ENCODE measurements around the gene SARNP.

Gene SARNP

GRCh38 chr12:55742719-55743405 lies 74.7 kb downstream of the SARNP start, which contains the start of gene GDF11:
Gene GDF11, plus strand, starts transcription at chr12:55743122. Its CDS starts 195 bp downstream, at chr12:55743317.
- DNase-seq (ENCODE audit: low spot score) = peak; percentile 73

- no peak for DNase-seq (ENCODE audit: low spot score)
Measured at GRCh38 chr12:55741931-55742680, 75.4 kb downstream of the SARNP start.

- no peak for DNase-seq (ENCODE audit: low spot score)
Measured at GRCh38 chr12:55739025-55739378, 78.5 kb downstream of the SARNP start.

GRCh38 chr12:55738123-55739024 lies 79.2 kb downstream of the SARNP start:
- peak; percentile 83 for DNase-seq (ENCODE audit: low spot score)

GRCh38 chr12:55737581-55738122 lies 79.9 kb downstream of the SARNP start:
- no peak for DNase-seq (ENCODE audit: low spot score)

GRCh38 chr12:55736780-55737580 lies 80.5 kb downstream of the SARNP start:
- peak; percentile 64 for DNase-seq (ENCODE audit: low spot score)

GRCh38 chr12:55736076-55736475 lies 81.4 kb downstream of the SARNP start:
- DNase-seq (ENCODE audit: low spot score) = no peak

- no peak for DNase-seq (ENCODE audit: low spot score)
Measured at GRCh38 chr12:55734595-55734994, 82.9 kb downstream of the SARNP start.

GRCh38 chr12:55733858-55734257 lies 83.7 kb downstream of the SARNP start:
- DNase-seq (ENCODE audit: low spot score) = no peak

- DNase-seq (ENCODE audit: low spot score) = no peak
Measured at GRCh38 chr12:55733021-55733555, 84.4 kb downstream of the SARNP start.

- no peak for DNase-seq (ENCODE audit: low spot score)
Measured at GRCh38 chr12:55732288-55732687, 85.2 kb downstream of the SARNP start.

GRCh38 chr12:55729819-55730818 lies 87.4 kb downstream of the SARNP start:
- no peak for DNase-seq (ENCODE audit: low spot score)

- DNase-seq (ENCODE audit: low spot score) = peak; percentile 48
Measured at GRCh38 chr12:55728939-55729818, 88.3 kb downstream of the SARNP start, which contains the start of gene CD63. Gene CD63, minus strand, starts transcription at chr12:55729009. Its CDS starts 668 bp downstream, at chr12:55728341.

GRCh38 chr12:55728186-55728938 lies 89.2 kb downstream of the SARNP start:
- DNase-seq (ENCODE audit: low spot score) = no peak

- DNase-seq (ENCODE audit: low spot score) = no peak
Measured at GRCh38 chr12:55727643-55728185, 89.8 kb downstream of the SARNP start.

- DNase-seq (ENCODE audit: low spot score) = no peak
Measured at GRCh38 chr12:55726971-55727370, 90.6 kb downstream of the SARNP start.

GRCh38 chr12:55725556-55725955 lies 92.0 kb downstream of the SARNP start:
- no peak for DNase-seq (ENCODE audit: low spot score)

- DNase-seq (ENCODE audit: low spot score) = no peak
Measured at GRCh38 chr12:55724940-55725309, 92.6 kb downstream of the SARNP start.

All from CD4-positive, alpha-beta T cell treated with Interleukin-6 at 100 ng/mL for 8 hours (primary cell).